ENCODE measurements around the gene DNAJC5G. TPM values are rescaled to one million over a fixed set of nuclear protein-coding genes. Genes with fewer than 3 reads are reported as not detected.

The DNAJC5G gene, protein sequence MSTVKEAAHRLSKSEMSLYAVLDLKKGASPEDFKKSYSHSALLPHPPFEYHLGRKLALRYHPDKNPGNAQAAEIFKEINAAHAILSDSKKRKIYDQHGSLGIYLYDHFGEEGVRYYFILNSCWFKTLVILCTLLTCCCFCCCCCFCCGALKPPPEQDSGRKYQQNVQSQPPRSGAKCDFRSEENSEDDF
- not detected in 2 replicates for total RNA-seq

GRCh38 chr2:27275211-27276150 lies at the start of gene DNAJC5G:
Gene DNAJC5G, plus strand, starts transcription at chr2:27275433. Its CDS starts 1,296 bp downstream, at chr2:27276729.

GRCh38 chr2:27262379-27263286 lies 12.6 kb upstream of the DNAJC5G start, which contains the start of gene SLC30A3:
Gene SLC30A3, minus strand, starts transcription at chr2:27263047. Its CDS starts 141 bp downstream, at chr2:27262906.

GRCh38 chr2:27281855-27282559 lies 6.8 kb downstream of the DNAJC5G start, which contains the start of gene TRIM54:
Gene TRIM54, plus strand, starts transcription at chr2:27282429. Its CDS starts 303 bp downstream, at chr2:27282732.

DNA sequence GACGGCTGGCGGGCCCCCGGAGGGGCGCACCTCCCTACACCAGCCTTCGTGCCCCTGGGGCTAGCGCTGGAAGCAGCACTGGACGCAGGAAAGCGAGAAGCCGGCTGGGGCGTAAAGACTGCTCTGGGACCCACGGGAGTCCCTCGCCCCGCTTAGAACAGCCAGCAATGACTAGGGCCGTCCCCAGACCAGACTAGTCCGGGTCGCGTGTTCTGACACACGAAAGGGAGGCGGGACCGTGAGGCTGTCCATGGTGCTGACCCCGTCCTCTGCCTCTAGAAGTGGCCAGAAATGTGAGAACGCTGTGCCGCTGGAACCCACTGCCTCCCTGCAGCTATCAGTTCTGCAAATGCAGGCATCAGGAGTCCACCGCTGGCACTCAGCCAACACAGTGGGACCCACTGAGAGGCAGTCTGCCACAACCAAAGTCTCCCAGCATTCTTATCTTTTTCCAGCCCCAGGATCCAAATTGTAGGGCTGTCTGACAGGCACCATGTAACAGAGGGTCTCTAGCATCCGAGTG lies 33.2 kb downstream of the DNAJC5G start, which contains the start of gene UCN:
TSS of gene UCN (minus strand) at position 87 of the 523 bp plus-strand sequence. CDS start 550 bp downstream, outside the sequence.

GRCh38 chr2:27322766-27323595 lies 47.7 kb downstream of the DNAJC5G start, which contains the start of gene MPV17:
Gene MPV17, minus strand, starts transcription at chr2:27323097. Its CDS starts 580 bp downstream, at chr2:27322517.

Other genes starting within 250 kb of the DNAJC5G start
- 49.3 and 60.7 TPM in 2 replicates for gene TMEM214, start 242.5 kb upstream of the DNAJC5G start, total RNA-seq
- 25.1 and 25.8 TPM in 2 replicates for gene AGBL5, start 223.8 kb upstream of the DNAJC5G start, total RNA-seq
- gene OST4, start 203.8 kb upstream of the DNAJC5G start, total RNA-seq: 334 and 797 TPM in 2 replicates
- 394 and 462 TPM in 2 replicates for gene EMILIN1, start 196.8 kb upstream of the DNAJC5G start, total RNA-seq
- gene KHK, start 188.7 kb upstream of the DNAJC5G start, total RNA-seq: 0.59 and 1.2 TPM in 2 replicates
- gene CGREF1, start 156.3 kb upstream of the DNAJC5G start, total RNA-seq: 10.4 and 13.2 TPM in 2 replicates
- gene ABHD1, start 151.6 kb upstream of the DNAJC5G start, total RNA-seq: not detected in 2 replicates
- 41.3 and 46.9 TPM in 2 replicates for gene PREB, start 140.8 kb upstream of the DNAJC5G start, total RNA-seq
- gene PRR30, start 136.0 kb upstream of the DNAJC5G start, total RNA-seq: not detected in 2 replicates
- gene TCF23, start 126.4 kb upstream of the DNAJC5G start, total RNA-seq: not detected in 2 replicates
- gene ATRAID, start 63.4 kb upstream of the DNAJC5G start, total RNA-seq: 128 and 271 TPM in 2 replicates
- gene SLC5A6, start 63.2 kb upstream of the DNAJC5G start, total RNA-seq: 20.8 and 37.6 TPM in 2 replicates
- 32.1 and 72.8 TPM in 2 replicates for gene CAD, start 58.1 kb upstream of the DNAJC5G start, total RNA-seq
- 0.09 TPM in 1 of 2 replicates, not detected in the other for gene SLC30A3, start 12.4 kb upstream of the DNAJC5G start, total RNA-seq
- not detected in 2 replicates for gene TRIM54, start 7.0 kb downstream of the DNAJC5G start, total RNA-seq
- 0.30 and 0.42 TPM in 2 replicates for gene UCN, start 33.0 kb downstream of the DNAJC5G start, total RNA-seq
- gene MPV17, start 47.7 kb downstream of the DNAJC5G start, total RNA-seq: 73.6 and 107 TPM in 2 replicates
- gene GTF3C2, start 81.3 kb downstream of the DNAJC5G start, total RNA-seq: 28.8 and 35.8 TPM in 2 replicates
- 17.8 and 23.0 TPM in 2 replicates for gene EIF2B4, start 94.9 kb downstream of the DNAJC5G start, total RNA-seq
- 113 and 139 TPM in 2 replicates for gene SNX17, start 95.2 kb downstream of the DNAJC5G start, total RNA-seq
- 9.8 and 11.6 TPM in 2 replicates for gene ZNF513, start 105.3 kb downstream of the DNAJC5G start, total RNA-seq
- 56.4 and 77.7 TPM in 2 replicates for gene PPM1G, start 134.2 kb downstream of the DNAJC5G start, total RNA-seq
- gene NRBP1, start 153.2 kb downstream of the DNAJC5G start, total RNA-seq: 104 and 112 TPM in 2 replicates
- gene KRTCAP3, start 166.9 kb downstream of the DNAJC5G start, total RNA-seq: not detected in 2 replicates
- gene IFT172, start 214.3 kb downstream of the DNAJC5G start, total RNA-seq: 35.2 and 43.1 TPM in 2 replicates
- 10.7 and 17.3 TPM in 2 replicates for gene FNDC4, start 219.8 kb downstream of the DNAJC5G start, total RNA-seq
- 0.51 and 0.89 TPM in 2 replicates for gene GCKR, start 221.4 kb downstream of the DNAJC5G start, total RNA-seq

Data from smooth muscle cell of the umbilical artery (primary cell).